HepG2 (cell line): Measurements from ENCODE around the gene DISP2. TPM values are rescaled to one million over a fixed set of nuclear protein-coding genes. Genes with fewer than 3 reads are reported as not detected.
A peak's percentile ranks its signal among the peaks of the same experiment; 100 is the strongest.

Source experiments
- ATAC-seq: fragments of 200-7000 bp; cut with Tn5 transposase; 3 replicates; pipeline ENCODE4 v1.9.1; 2020; ENCODE audit warnings: mild to moderate bottlenecking, moderate library complexity
- BruUV-seq: library from RNA; stranded (reverse); fragments of 400-500 nt; replicated peaks from 2 replicates; lab custom pipeline; 2021; lab: Mats Ljungman, UMichigan
- CTCF ChIA-PET: fragments of 300-600 bp; formaldehyde crosslinking; extraction: SDS; loops from one replicate; lab custom pipeline; 2021; ENCODE audit warnings: low total read pairs, inconsistent platforms, low intra/inter-chr PET ratio; lab: Yijun Ruan, JAX
- POLR2A ChIA-PET: fragments of 350-600 bp; sonication (Branson Sonifier 250); formaldehyde crosslinking; loops from one replicate; lab custom pipeline; 2020; ENCODE audit warnings: antibody characterized with exemption, inconsistent platforms; lab: Yijun Ruan, JAX
- DNase-seq: peaks from one replicate; pipeline ENCODE4 v3.0.0-alpha.2; 2015; ENCODE audit warnings: low spot score
- FAIRE-seq: peaks from 3 replicates; lab custom pipeline; 2011; peaks lifted over from hg19 to GRCh38; lab: Jason Lieb, UNC
- H2AFZ ChIP-seq: one replicate; pipeline ENCODE4 v1.6.1; 2011; ENCODE audit warnings: low read length, inconsistent platforms
- H3K27ac ChIP-seq: fragments of 300-600 bp; 3 replicates; pipeline ENCODE4 v1.8.0; 2011; ENCODE audit warnings: mixed run types, mild to moderate bottlenecking, mixed read lengths, low read length, inconsistent platforms; ENCODE audit not compliant: insufficient read depth; ENCODE audit errors: extremely low read length
- H3K27me3 ChIP-seq, 2 experiments: fragments of 200-600 bp in 1 of 2; 2 replicates in 1 of 2; 3 replicates in 1 of 2; pipeline versions ENCODE4 v1.6.0 to v1.8.0; 2011; ENCODE audit warnings: low read length in 2 of 2, mild to moderate bottlenecking in 2 of 2, moderate library complexity in 2 of 2, inconsistent platforms in 1 of 2; ENCODE audit not compliant: insufficient read depth in 2 of 2, control insufficient read depth in 1 of 2
- H3K36me3 ChIP-seq, 2 experiments: fragments of 200-600 bp in 1 of 2; replicated peaks in 1 of 2; 2 replicates in 1 of 2; 3 replicates in 1 of 2; pipeline versions ENCODE4 v1.5.1 to v1.8.0; 2011; ENCODE audit warnings: low read length in 2 of 2, inconsistent platforms in 1 of 2; ENCODE audit not compliant: insufficient read depth in 2 of 2, control insufficient read depth in 1 of 2
- H3K4me1 ChIP-seq: 2 replicates; pipeline ENCODE4 v1.5.1; 2012; ENCODE audit warnings: low read length, inconsistent platforms; ENCODE audit not compliant: insufficient read depth
- H3K4me2 ChIP-seq: 2 replicates; pipeline ENCODE4 v1.6.0; 2011; ENCODE audit warnings: low read depth, low read length, inconsistent platforms
- H3K4me3 ChIP-seq, 3 experiments: fragments of 200-600 bp in 1 of 3; sonication (generic), shearing (Covaris generic) in 1 of 3; replicated peaks in 1 of 3; 2 replicates each; pipeline ENCODE4 v1.5.1; 2011 to 2016; ENCODE audit warnings: low read length in 3 of 3, inconsistent platforms in 2 of 3, low read depth in 2 of 3, mild to moderate bottlenecking in 2 of 3, control low read depth in 1 of 3, mixed read lengths in 1 of 3; ENCODE audit not compliant: insufficient read depth in 1 of 3
- H3K79me2 ChIP-seq: one replicate; pipeline ENCODE4 v1.6.1; 2011; ENCODE audit warnings: low read length, inconsistent platforms; ENCODE audit not compliant: insufficient read depth
- H3K9ac ChIP-seq: 2 replicates; pipeline ENCODE4 v1.6.0; 2011; ENCODE audit warnings: mild to moderate bottlenecking, low read depth, low read length, inconsistent platforms; ENCODE audit not compliant: insufficient read depth
- H3K9me3 ChIP-seq: 2 replicates; pipeline ENCODE4 v1.5.1; 2012; ENCODE audit warnings: mild to moderate bottlenecking, low read length
- H4K20me1 ChIP-seq: 2 replicates; pipeline ENCODE4 v1.6.0; 2011; ENCODE audit warnings: inconsistent platforms, mild to moderate bottlenecking, low read length, moderate library complexity; ENCODE audit not compliant: insufficient read depth
- ATF7 ChIP-seq, 2 experiments: fragments of 450-650 bp in 1 of 2; sonication (generic) in 1 of 2; formaldehyde crosslinking in 1 of 2; IDR thresholded peaks; 2 replicates each; pipeline versions ENCODE4 v1.4.0 to v1.6.1; 2016 to 2020; ENCODE audit warnings: antibody characterized with exemption in 1 of 2, mild to moderate bottlenecking in 1 of 2, missing genetic modification reagents in 1 of 2
- CTCF ChIP-seq: sonication (generic); formaldehyde crosslinking; IDR thresholded peaks from 2 replicates; pipeline ENCODE4 v1.5.0; 2020; ENCODE audit warnings: mild to moderate bottlenecking, missing genetic modification reagents, moderate library complexity
- ETS1 ChIP-seq: sonication (generic); formaldehyde crosslinking; IDR thresholded peaks from 2 replicates; pipeline ENCODE4 v1.4.0; 2020; ENCODE audit warnings: missing genetic modification reagents
- FOXC1 ChIP-seq: sonication (generic); formaldehyde crosslinking; IDR thresholded peaks from 2 replicates; pipeline ENCODE4 v1.8.0; 2022; ENCODE audit warnings: mild to moderate bottlenecking, missing genetic modification reagents, borderline replicate concordance
- FOXP1 ChIP-seq, 2 experiments: fragments of 450-650 bp in 1 of 2; IDR thresholded peaks; 2 replicates each; pipeline ENCODE4 v1.6.1; 2017 to 2018; ENCODE audit warnings: antibody characterized with exemption in 1 of 2
- SOX13 ChIP-seq, 3 experiments: fragments of 450-650 bp in 1 of 3; sonication (generic) in 1 of 3; formaldehyde crosslinking in 1 of 3; IDR thresholded peaks in 2 of 3; conservative IDR thresholded peaks in 1 of 3; 2 replicates each; pipeline versions ENCODE4 v1.5.0 to v1.6.1; 2016 to 2020; ENCODE audit warnings: antibody characterized with exemption in 1 of 3, mild to moderate bottlenecking in 1 of 3, missing compliant biosample characterization in 1 of 3, missing genetic modification reagents in 1 of 3, moderate library complexity in 1 of 3
- TP53 ChIP-seq: sonication (generic); formaldehyde crosslinking; conservative IDR thresholded peaks from 2 replicates; pipeline ENCODE4 v1.4.0; 2020; ENCODE audit warnings: missing genetic modification reagents
- ZNF326 ChIP-seq: sonication (generic); formaldehyde crosslinking; IDR thresholded peaks from 2 replicates; pipeline ENCODE4 v1.4.0; 2020; ENCODE audit warnings: missing genetic modification reagents, borderline replicate concordance
- ZNF530 ChIP-seq: sonication (generic); formaldehyde crosslinking; IDR thresholded peaks from 2 replicates; pipeline ENCODE4 v1.5.0; 2020; ENCODE audit warnings: low read depth, mild to moderate bottlenecking, missing genetic modification reagents
- ZNF615 ChIP-seq: sonication (generic); formaldehyde crosslinking; IDR thresholded peaks from 2 replicates; pipeline ENCODE4 v1.5.0; 2020; ENCODE audit warnings: mild to moderate bottlenecking, missing genetic modification reagents, borderline replicate concordance
- ZNF816 ChIP-seq: sonication (generic); formaldehyde crosslinking; IDR thresholded peaks from 2 replicates; pipeline ENCODE4 v1.8.0; 2022; ENCODE audit warnings: missing genetic modification reagents, mild to moderate bottlenecking, borderline replicate concordance
- WGBS: methylation state at CpG from one replicate; pipeline ENCODE4 v1.1.6; 2017; ENCODE audit warnings: low lambda C conversion rate; 5-methylcytosine and 5-hydroxymethylcytosine counted together
- in situ Hi-C: cut with HindIII; loops from 2 replicates; pipeline ENCODE4 v1.10.0; 2017; ENCODE audit warnings: low pct_unique_long_range_greater_than_20kb; ENCODE audit not compliant: extremely low pct_ligation_motif_present
- intact Hi-C: fragments of 100-400 bp; cut with micrococcal nuclease; formaldehyde crosslinking; loops from one replicate; pipeline ENCODE4 v1.10.0; 2022; ENCODE audit not compliant: unreplicated experiment
- polyA plus RNA-seq, 8 experiments: library from polyadenylated mRNA; depleted of rRNA in 3 of 8; stranded (reverse) in 7 of 8; unstranded in 1 of 8; fragments of >200 nt; fragmentation: Illumina TruSeq in 4 of 8; extraction: Trizol in 4 of 8; gene quantifications; 2 replicates each; pipeline versions ENCODE4 v1.2.1 to v1.2.3, GENCODE V29; 2011 to 2016; ENCODE audit warnings: low read depth in 4 of 8, missing spikeins in 1 of 8, mixed read lengths in 1 of 8; ENCODE audit not compliant: insufficient read depth in 1 of 8
- total RNA-seq, 5 experiments: library from RNA; depleted of rRNA; stranded (reverse); fragments of >200 nt; fragmentation: Illumina TruSeq; extraction: Trizol; gene quantifications; 2 replicates each; pipeline ENCODE4 v1.2.3, GENCODE V29; 2016; ENCODE audit warnings: low read depth in 1 of 5

DISP2 gene
- total and polyA plus RNA-seq, 2 of the 13 experiments (the other 11 are each of a cell fraction or from before 2014, with no cell fraction given) = 0.09 to 0.32 TPM

- TF ChIP-seq CTCF (CRISPR knock-in tag) = peak; percentile 44
Observed at GRCh38 chr15:40358471-40359353, 693 bp downstream of the DISP2 start (continued).

GRCh38 chr15:40360015-40360414 is 2.0 kb downstream of the DISP2 start:
- intact Hi-C loops (no loop called here), in situ Hi-C loops (no loop called here)
- Histone ChIP-seq H4K20me1 (no peaks in the 10 kb centered on the region), H3K4me2 (no peak overlapping the region), H3K4me3 (no peak overlapping the region), H3K27me3 (peaks cover 8 to 64% of the 10 kb centered on the region in 2 experiments), H3K79me2 (no peaks in the 10 kb centered on the region), H2AFZ (no peak overlapping the region), H3K27ac (no peak overlapping the region), H3K36me3 (no peaks in the 10 kb centered on the region), H3K4me1 (peaks cover 9% of the 10 kb centered on the region), H3K9ac (no peak overlapping the region), H3K9me3 (no peaks in the 10 kb centered on the region)
- DNase-seq (no peak), ATAC-seq (no peak), FAIRE-seq (no peak)
- 35% methylated on average over 3 of the region's 4 CpGs for WGBS
- CTCF ChIA-PET = no interaction called here
- TF ChIP-seq ETS1 (no peak), SOX13 (IDR thresholded peaks at IDR 0.05) (no peak), SOX13 (CRISPR knock-in tag; conservative IDR thresholded peaks at IDR 0.05 in 1 of 2, IDR thresholded peaks at IDR 0.05 in 1 of 2) (no peak), TP53 (CRISPR knock-in tag) (no peak), ZNF326 (CRISPR knock-in tag) (no peak), FOXP1 (IDR thresholded peaks at IDR 0.05) (no peak), FOXP1 (CRISPR knock-in tag; IDR thresholded peaks at IDR 0.05) (no peak), ZNF816 (CRISPR knock-in tag) (no peak), ATF7 (IDR thresholded peaks at IDR 0.05) (no peak), ATF7 (CRISPR knock-in tag; IDR thresholded peaks at IDR 0.05) (no peak), ZNF530 (CRISPR knock-in tag) (no peak), ZNF615 (CRISPR knock-in tag) (no peak), FOXC1 (CRISPR knock-in tag) (no peak)
- POLR2A ChIA-PET = no interaction called here
- BruUV-seq = no TSS peak
